K562 (cell line): ENCODE results near the gene SLC39A11. TPM values are rescaled to one million over a fixed set of nuclear protein-coding genes. Genes with fewer than 3 reads are reported as not detected.

ENCODE experiments used
- ATAC-seq: fragments of 200-7000 bp; cut with Tn5 transposase; 3 replicates; pipeline ENCODE4 v1.9.1; 2020; ENCODE audit warnings: moderate library complexity
- BruUV-seq: library from RNA; stranded (reverse); fragments of 400-500 nt; replicated peaks from 2 replicates; lab custom pipeline; 2021; lab: Mats Ljungman, UMichigan
- CTCF ChIA-PET: fragments of 300-600 bp; formaldehyde crosslinking; extraction: SDS; loops from one replicate; lab custom pipeline; 2021; ENCODE audit warnings: low intra/inter-chr PET ratio; lab: Yijun Ruan, JAX
- POLR2A ChIA-PET: fragments of 300-600, 350-650 bp; sonication (Branson Sonifier 250); formaldehyde crosslinking; extraction: SDS; loops from one replicate; lab custom pipeline; 2021; ENCODE audit warnings: antibody characterized with exemption, inconsistent platforms; lab: Yijun Ruan, JAX
- DNase-seq, 4 experiments: peaks; one replicate each; pipeline versions ENCODE4 v3.0.0 to v3.0.0-alpha.2; 2011 to 2018; ENCODE audit warnings: low spot score in 3 of 4, mixed read lengths in 3 of 4; ENCODE audit errors: extremely low read depth in 1 of 4
- FAIRE-seq: peaks from 2 replicates; lab custom pipeline; 2011; peaks lifted over from hg19 to GRCh38; lab: Jason Lieb, UNC
- H2AFZ ChIP-seq: 2 replicates; pipeline ENCODE4 v1.6.0; 2011; ENCODE audit warnings: low read depth, low read length, control low read depth, inconsistent platforms
- H3K27ac ChIP-seq: fragments of 200-600 bp; 3 replicates; pipeline ENCODE4 v1.8.0; 2011; ENCODE audit warnings: low read depth, mild to moderate bottlenecking, control low read depth, inconsistent platforms, low read length, moderate library complexity, mixed read lengths; ENCODE audit errors: extremely low read depth
- H3K27me3 ChIP-seq, 2 experiments: fragments of 300-600 bp in 1 of 2; 2 replicates in 1 of 2; 3 replicates in 1 of 2; pipeline versions ENCODE4 v1.6.0 to v1.8.0; 2011; ENCODE audit warnings: inconsistent platforms in 2 of 2, low read length in 2 of 2, mild to moderate bottlenecking in 1 of 2, mixed read lengths in 1 of 2, moderate library complexity in 1 of 2; ENCODE audit not compliant: control insufficient read depth in 2 of 2, insufficient read depth in 2 of 2
- H3K36me3 ChIP-seq: fragments of 300-600 bp; 3 replicates; pipeline ENCODE4 v1.8.0; 2011; ENCODE audit warnings: mild to moderate bottlenecking, low read length, inconsistent platforms; ENCODE audit not compliant: control insufficient read depth, insufficient read depth
- H3K4me1 ChIP-seq, 2 experiments: fragments of 200-600 bp in 1 of 2; replicated peaks in 1 of 2; 2 replicates in 1 of 2; 3 replicates in 1 of 2; pipeline versions ENCODE4 v1.5.1 to v1.8.0; 2011; ENCODE audit warnings: inconsistent platforms in 2 of 2, low read length in 2 of 2, mild to moderate bottlenecking in 1 of 2, mixed read lengths in 1 of 2, moderate library complexity in 1 of 2; ENCODE audit not compliant: control insufficient read depth in 2 of 2, insufficient read depth in 2 of 2
- H3K4me2 ChIP-seq: 2 replicates; pipeline ENCODE4 v1.6.1; 2011; ENCODE audit warnings: low read length, control low read depth, inconsistent platforms, mixed read lengths; ENCODE audit not compliant: insufficient read depth
- H3K4me3 ChIP-seq: fragments of 200-600 bp; sonication (generic), shearing (Covaris generic); 2 replicates; pipeline ENCODE4 v1.5.1; 2016; ENCODE audit warnings: control low read depth, inconsistent platforms
- H3K79me2 ChIP-seq: fragments of 200-600 bp; 3 replicates; pipeline ENCODE4 v1.8.0; 2011; ENCODE audit warnings: low read length, inconsistent platforms; ENCODE audit not compliant: control insufficient read depth, insufficient read depth
- H3K9ac ChIP-seq, 2 experiments: 2 replicates each; pipeline versions ENCODE4 v1.6.0 to v1.6.1; 2011; ENCODE audit warnings: low read depth in 2 of 2, low read length in 2 of 2, control low read depth in 1 of 2, inconsistent platforms in 1 of 2, mild to moderate bottlenecking in 1 of 2, mixed read lengths in 1 of 2; ENCODE audit not compliant: insufficient read depth in 1 of 2
- H3K9me1 ChIP-seq: one replicate; pipeline ENCODE4 v1.6.0; 2011; ENCODE audit warnings: inconsistent platforms, mild to moderate bottlenecking, low read length, moderate library complexity; ENCODE audit not compliant: control insufficient read depth, insufficient read depth
- H3K9me3 ChIP-seq: replicated peaks from 2 replicates; pipeline ENCODE4 v1.5.1; 2011; ENCODE audit warnings: low read depth, low read length, inconsistent platforms; ENCODE audit not compliant: control insufficient read depth, insufficient read depth
- H4K20me1 ChIP-seq: replicated peaks from 2 replicates; pipeline ENCODE4 v1.6.1; 2011; ENCODE audit warnings: low read length, inconsistent platforms, mixed read lengths; ENCODE audit not compliant: control insufficient read depth, insufficient read depth
- BACH1 ChIP-seq: fragments of 200-800 bp; sonication (Bioruptor generic); IDR thresholded peaks from 2 replicates; pipeline ENCODE4 v1.6.1; 2016; ENCODE audit warnings: missing genetic modification characterization, missing compliant biosample characterization
- CBX8 ChIP-seq: fragments of 200-600 bp; sonication (generic); IDR thresholded peaks from 2 replicates; pipeline ENCODE4 v1.6.1; 2012; ENCODE audit warnings: borderline replicate concordance, mixed run types, low read depth, mild to moderate bottlenecking, moderate library complexity, mixed read lengths, low read length, control low read depth, inconsistent platforms; ENCODE audit not compliant: poor library complexity, severe bottlenecking; ENCODE audit errors: extremely low read depth
- CC2D1A ChIP-seq: fragments of 450-650 bp; IDR thresholded peaks from 2 replicates; pipeline ENCODE4 v1.6.1; 2017; ENCODE audit warnings: mild to moderate bottlenecking
- CCAR2 ChIP-seq: fragments of 200-400 bp; formaldehyde crosslinking; IDR thresholded peaks from 2 replicates; pipeline ENCODE4 v1.6.1; 2017; ENCODE audit warnings: mild to moderate bottlenecking, low read depth, low read length
- CGGBP1 ChIP-seq: fragments of 250-450 bp; sonication (Bioruptor Pico); IDR thresholded peaks from 2 replicates; pipeline ENCODE4 v1.9.0; 2021; ENCODE audit warnings: mild to moderate bottlenecking
- GTF2B ChIP-seq: IDR thresholded peaks from 2 replicates; pipeline ENCODE4 v1.6.1; 2011; ENCODE audit not compliant: insufficient read length; ENCODE audit errors: extremely low read depth
- HDGF ChIP-seq: fragments of 450-650 bp; IDR thresholded peaks from 2 replicates; pipeline ENCODE4 v1.6.1; 2016
- IFI16 ChIP-seq: fragments of 250-450 bp; sonication (Bioruptor Pico); IDR thresholded peaks from 2 replicates; pipeline ENCODE4 v2.1.2; 2022; ENCODE audit warnings: mild to moderate bottlenecking, inconsistent platforms
- ILF3 ChIP-seq: fragments of 450-650 bp; IDR thresholded peaks from 2 replicates; pipeline ENCODE4 v1.6.1; 2018; ENCODE audit warnings: antibody characterized with exemption, mild to moderate bottlenecking, moderate library complexity, borderline replicate concordance
- KAT8 ChIP-seq: fragments of 450-650 bp; IDR thresholded peaks from 2 replicates; pipeline ENCODE4 v1.6.1; 2016; ENCODE audit warnings: low read depth, mild to moderate bottlenecking
- NFRKB ChIP-seq: fragments of 450-650 bp; IDR thresholded peaks from 2 replicates; pipeline ENCODE4 v1.6.1; 2016; ENCODE audit warnings: low read depth
- NR2F6 ChIP-seq: fragments of 450-650 bp; formaldehyde crosslinking; IDR thresholded peaks from 2 replicates; pipeline ENCODE4 v1.4.0; 2020; ENCODE audit warnings: mild to moderate bottlenecking
- OTX1 ChIP-seq: fragments of 450-650 bp; formaldehyde crosslinking; IDR thresholded peaks from 2 replicates; pipeline ENCODE4 v1.4.0; 2022; ENCODE audit warnings: mild to moderate bottlenecking
- PBX2 ChIP-seq, 2 experiments: IDR thresholded peaks in 1 of 2; conservative IDR thresholded peaks in 1 of 2; 2 replicates each; pipeline ENCODE4 v1.6.1; 2016; ENCODE audit warnings: low read depth in 2 of 2, mild to moderate bottlenecking in 1 of 2, missing compliant biosample characterization in 1 of 2, missing genetic modification characterization in 1 of 2, moderate library complexity in 1 of 2
- SIRT6 ChIP-seq: IDR thresholded peaks from one replicate; pipeline ENCODE4 v1.6.1; 2012; ENCODE audit warnings: low read depth, mild to moderate bottlenecking, control low read depth, inconsistent platforms, low read length, moderate library complexity
- SMAD3 ChIP-seq: fragments of 450-650 bp; formaldehyde crosslinking; conservative IDR thresholded peaks from 2 replicates; pipeline ENCODE4 v1.4.0; 2020; ENCODE audit warnings: mild to moderate bottlenecking
- SRSF3 ChIP-seq: fragments of 200-400 bp; formaldehyde crosslinking; IDR thresholded peaks from 2 replicates; pipeline ENCODE4 v1.6.1; 2016; ENCODE audit warnings: mild to moderate bottlenecking, low read length, moderate library complexity; ENCODE audit not compliant: insufficient read depth
- THRAP3 ChIP-seq: fragments of 450-650 bp; IDR thresholded peaks from 2 replicates; pipeline ENCODE4 v1.6.1; 2016; ENCODE audit warnings: mild to moderate bottlenecking, inconsistent platforms, borderline replicate concordance
- TSC22D4 ChIP-seq: fragments of 450-650 bp; IDR thresholded peaks from 2 replicates; pipeline ENCODE4 v1.6.1; 2016; ENCODE audit warnings: missing genetic modification characterization, missing biosample characterization, control low read depth
- ZNF23 ChIP-seq: fragments of 250-450 bp; sonication (Bioruptor Pico); IDR thresholded peaks from 2 replicates; pipeline ENCODE4 v1.4.0; 2020; ENCODE audit warnings: mild to moderate bottlenecking
- ZNF77 ChIP-seq: fragments of 250-450 bp; sonication (Bioruptor Pico); IDR thresholded peaks from 2 replicates; pipeline ENCODE4 v1.5.0; 2020
- WGBS: fragments of 100-300 bp; shearing (Covaris generic); methylation state at CpG from one replicate; pipeline ENCODE4 v1.1.6; 2016; ENCODE audit warnings: low coverage, mixed read lengths; ENCODE audit not compliant: insufficient coverage; ENCODE audit errors: missing lambda C conversion rate; 5-methylcytosine and 5-hydroxymethylcytosine counted together
- in situ Hi-C: fragments of 300-500 bp; cut with MboI; formaldehyde crosslinking; loops from 4 replicates; pipeline ENCODE4 v1.15.0; 2018; ENCODE audit warnings: inconsistent platforms, mixed read lengths
- intact Hi-C: fragments of 100-400 bp; cut with micrococcal nuclease; formaldehyde crosslinking; loops from 2 replicates; pipeline ENCODE4 v1.14.2; 2022
- polyA plus RNA-seq, 8 experiments: library from polyadenylated mRNA; depleted of rRNA in 4 of 8; stranded (reverse) in 5 of 8; unstranded in 3 of 8; fragments of >200 nt; fragmentation: Nextera tagmentation in 2 of 8; fragmentation: Illumina TruSeq in 1 of 8; extraction: Ambion mirVana in 2 of 8; extraction: Trizol in 1 of 8; gene quantifications; 2 replicates each; pipeline versions ENCODE4 v1.2.1 to v1.2.3, GENCODE V29; 2011 to 2014; ENCODE audit warnings: inconsistent platforms in 1 of 8, missing spikeins in 1 of 8
- total RNA-seq, 7 experiments: library from RNA; depleted of rRNA in 6 of 7; stranded (reverse); fragments of >200 nt in 6 of 7; fragmentation: Illumina TruSeq in 2 of 7; extraction: Trizol in 2 of 7; gene quantifications; 2 replicates each; pipeline versions ENCODE4 v1.2.1 to v1.2.3, GENCODE V29; 2011 to 2021; ENCODE audit warnings: low replicate concordance in 1 of 7

SLC39A11 gene
- total and polyA plus RNA-seq, 9 of the 15 experiments (the other 6 are each of a cell fraction or from before 2014, with no cell fraction given), result 10.5 to 26.4 (median 13.4) TPM

- TF ChIP-seq SMAD3, result 0 out of 2 replicates have a peak, but pooled peaks have one; percentile 38
- 0 out of 2 replicates have a peak, but pooled peaks have one; percentile 9 for TF ChIP-seq CC2D1A
- TF ChIP-seq OTX1 (CRISPR knock-in tag), result no peak
- no peak for TF ChIP-seq PBX2 (CRISPR knock-in tag; IDR thresholded peaks at IDR 0.05; ENCODE audit: low read depth)
- TF ChIP-seq PBX2 (tag; conservative IDR thresholded peaks at IDR 0.05; ENCODE audit: low read depth), result peak; percentile 81
- TF ChIP-seq SRSF3, result no peak
- TF ChIP-seq TSC22D4 (tag), result no peak
Measured at GRCh38 chr17:72997559-72997958, 94.9 kb downstream of the SLC39A11 start (continued).

- Histone ChIP-seq H3K79me2 (no peaks in the 10 kb centered on the region), H3K4me1 (peaks cover 0 to 20% of the 10 kb centered on the region in 2 experiments; a peak in 4 of 5 replicates), H3K27ac (no peak overlapping the region), H3K9me3 (no peaks in the 10 kb centered on the region; the same call in 1 of the 2 replicates), H3K9me1 (no peaks in the 10 kb centered on the region), H3K27me3 (no peaks in the 10 kb centered on the region), H3K4me3 (no peak overlapping the region), H3K36me3 (no peaks in the 10 kb centered on the region), H3K4me2 (no peak overlapping the region), H2AFZ (no peak overlapping the region), H4K20me1 (no peaks in the 10 kb centered on the region), H3K9ac (no peak overlapping the region)
- intact Hi-C loops (no loop called here), in situ Hi-C loops (loop anchor here (10.0 kb wide), 1 partner anchor 158 kb away; no protein-coding TSS in a partner anchor)
- DNase-seq (no peak), ATAC-seq (no peak), FAIRE-seq (no peak)
- BruUV-seq, result no TSS peak
- ChIA-PET CTCF (no interaction called here), POLR2A (no interaction called here)
- WGBS, result 67% methylated on average over 4 of the region's 4 CpGs
- TF ChIP-seq ZNF23 (CRISPR knock-in tag), result no peak
- TF ChIP-seq GTF2B, result no peak
- no peak for TF ChIP-seq CGGBP1
- no peak for TF ChIP-seq IFI16 (CRISPR knock-in tag)
- TF ChIP-seq THRAP3, result no peak
- no peak for TF ChIP-seq NR2F6 (CRISPR knock-in tag)
- no peak for TF ChIP-seq CCAR2
- no peak for TF ChIP-seq NFRKB
- no peak for TF ChIP-seq CBX8
- TF ChIP-seq SIRT6, result no peak
- TF ChIP-seq KAT8, result no peak
- no peak for TF ChIP-seq ILF3
- no peak for TF ChIP-seq BACH1 (tag)
- TF ChIP-seq HDGF, result no peak
- TF ChIP-seq ZNF77 (CRISPR knock-in tag), result no peak
Measured at GRCh38 chr17:72996791-72997190, 95.7 kb downstream of the SLC39A11 start.
